CD4-positive, alpha-beta T cell (primary cell): ENCODE results near the gene BEX2. TPM values are rescaled to one million over a fixed set of nuclear protein-coding genes. Genes with fewer than 3 reads are reported as not detected.
"Not testable (repeated sequence)": the region's sequence is repeated elsewhere in the genome, so short reads cannot be mapped to it uniquely, and the experiment has no call there.

Source experiments
- ATAC-seq: fragments of 200-7000 bp; cut with Tn5 transposase; one replicate; pipeline ENCODE4 v1.10.0; 2022; ENCODE audit warnings: mild to moderate bottlenecking; ENCODE audit not compliant: poor library complexity
- CTCF ChIA-PET: fragments of 350-600 bp; sonication (Branson Sonifier 250); formaldehyde crosslinking; loops from one replicate; lab custom pipeline; 2021; ENCODE audit warnings: antibody characterized with exemption, inconsistent platforms; lab: Charles Lee
- POLR2A ChIA-PET: fragments of 350-600 bp; sonication (Branson Sonifier 250); formaldehyde crosslinking; loops from one replicate; lab custom pipeline; 2021; ENCODE audit warnings: antibody characterized with exemption, inconsistent platforms; lab: Charles Lee
- DNase-seq, 14 experiments: peaks; one replicate each; pipeline ENCODE4 v3.0.0-alpha.2; 2013 to 2020; ENCODE audit warnings: mixed read lengths in 2 of 14
- H3K27ac ChIP-seq, 2 donors: one replicate each; pipeline versions ENCODE4 v1.5.1 to v1.7.0; 2013; ENCODE audit warnings: low read length in 2 of 2, low read depth in 1 of 2, mild to moderate bottlenecking in 1 of 2
- H3K27me3 ChIP-seq, 2 experiments: 1 replicate in 1 of 2; 2 replicates in 1 of 2; pipeline versions ENCODE4 v1.6.1 to v1.7.0; 2013; ENCODE audit warnings: low read length in 2 of 2, control low read depth in 1 of 2, mild to moderate bottlenecking in 1 of 2, moderate library complexity in 1 of 2; ENCODE audit not compliant: insufficient read depth in 2 of 2, control insufficient read depth in 1 of 2
- H3K36me3 ChIP-seq: one replicate; pipeline ENCODE4 v1.6.1; 2013; ENCODE audit warnings: low read length, control low read depth; ENCODE audit not compliant: insufficient read depth
- H3K4me1 ChIP-seq: one replicate; pipeline ENCODE4 v1.6.1; 2013; ENCODE audit warnings: low read length, control low read depth; ENCODE audit not compliant: insufficient read depth
- H3K4me3 ChIP-seq: one replicate; pipeline ENCODE4 v1.5.1; 2013; ENCODE audit warnings: mild to moderate bottlenecking, low read length, moderate library complexity
- H3K9me3 ChIP-seq, 2 experiments: 1 replicate in 1 of 2; 2 replicates in 1 of 2; pipeline versions ENCODE4 v1.6.1 to v1.7.0; 2013; ENCODE audit warnings: low read length in 2 of 2, mild to moderate bottlenecking in 2 of 2, control low read depth in 1 of 2, moderate library complexity in 1 of 2; ENCODE audit not compliant: control insufficient read depth in 1 of 2, insufficient read depth in 1 of 2
- H3K27ac Mint-ChIP-seq: one replicate; pipeline ENCODE4 v1.8.0; 2020; ENCODE audit warnings: mixed read lengths
- H3K27me3 Mint-ChIP-seq: one replicate; pipeline ENCODE4 v1.8.0; 2021; ENCODE audit warnings: mixed read lengths
- H3K36me3 Mint-ChIP-seq: one replicate; pipeline ENCODE4 v1.8.0; 2021; ENCODE audit warnings: low read depth, mixed read lengths
- H3K4me1 Mint-ChIP-seq: one replicate; pipeline ENCODE4 v1.8.0; 2021; ENCODE audit warnings: low read depth, mixed read lengths
- H3K4me3 Mint-ChIP-seq: one replicate; pipeline ENCODE4 v1.8.0; 2020; ENCODE audit warnings: mild to moderate bottlenecking, mixed read lengths
- H3K9me3 Mint-ChIP-seq: one replicate; pipeline ENCODE4 v1.8.0; 2020; ENCODE audit warnings: mixed read lengths
- CTCF ChIP-seq: fragments of 200-600 bp; IDR thresholded peaks from one replicate; pipeline ENCODE4 v1.8.0; 2022; ENCODE audit warnings: antibody characterized with exemption, mild to moderate bottlenecking
- intact Hi-C, 2 experiments: fragments of 100-400 bp; cut with DNase I in 1 of 2; cut with micrococcal nuclease in 1 of 2; formaldehyde crosslinking; loops; one replicate each; pipeline versions ENCODE4 v1.15.1 to v1.9.0; 2023 to 2025; cut with DNase I, micrococcal nuclease
- polyA plus RNA-seq, 2 donors: library from polyadenylated mRNA; unstranded; fragments of 120-200 nt; gene quantifications; one replicate each; pipeline ENCODE4 v1.2.1, GENCODE V29; 2013
- total RNA-seq, 174 experiments: library from RNA in 2 of 174; stranded (reverse) in 2 of 174; gene quantifications; one replicate each; pipeline ENCODE4 v1.2.3 and lab custom pipeline; 2021 to 2026

BEX2 gene
- total RNA-seq, result 10 to 100 TPM; 46.4 to 49.3 TPM
- 32.4 TPM for polyA plus RNA-seq (2013, experiment 1 of 2)
- 32.1 TPM for polyA plus RNA-seq (2013, experiment 2 of 2)
- total RNA-seq (lab: John Stamatoyannopoulos, UW), result 7.2 to 49.9 (median 21.7) reads per million in 172 experiments

DNA sequence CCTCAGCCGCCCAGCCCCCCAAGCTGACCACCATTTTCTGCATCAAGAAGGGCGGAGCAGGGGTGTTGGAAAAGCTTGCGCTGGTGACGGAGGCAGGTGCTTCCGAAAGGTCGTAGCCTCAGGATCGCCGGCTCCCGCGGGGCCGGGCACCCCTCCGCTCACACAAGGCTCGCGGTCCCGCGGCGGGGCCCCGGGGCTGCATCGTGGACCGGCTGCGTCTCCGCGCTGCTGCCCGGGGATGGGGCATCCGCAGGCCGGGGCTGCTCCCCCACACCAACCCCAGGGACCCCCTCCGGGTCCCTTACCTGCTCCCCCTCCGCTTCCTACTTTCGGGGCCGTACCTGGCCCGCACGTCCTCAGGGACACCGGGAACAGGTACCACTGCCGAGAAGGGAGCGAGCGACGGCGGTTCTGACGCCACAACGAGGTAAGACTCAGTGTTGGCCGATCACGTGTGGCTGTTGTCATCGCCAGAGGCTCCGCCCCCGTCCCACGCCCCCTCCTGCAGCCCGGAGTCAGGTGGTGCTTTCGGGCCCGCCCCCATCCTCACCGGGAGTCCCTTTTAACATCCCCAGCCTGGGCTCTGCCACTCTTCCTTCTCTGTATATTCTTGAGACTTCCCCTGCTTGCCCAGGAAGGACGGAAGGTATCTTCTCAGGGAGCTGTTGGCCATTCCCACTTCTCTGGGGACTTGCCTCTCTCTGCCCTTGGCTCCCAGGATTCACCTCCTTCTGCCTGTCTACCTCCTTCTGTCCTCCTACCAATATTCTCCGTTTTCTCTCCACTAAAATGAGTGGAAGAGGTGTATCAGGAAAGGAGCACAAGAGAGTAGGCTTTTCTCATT lies at the start of gene BEX2:
BEX2 (minus strand) TSS at position 436 of the 844 bp plus-strand sequence. CDS start 1,014 bp downstream, outside the sequence.
- intact Hi-C loops, result loop anchor here in 1 of 2 experiments (10.0 kb wide), 1 partner anchor 1376 kb away; the partner anchor contains the start of gene ZMAT1
- Mint-ChIP-seq H3K27me3 (no peaks in the 10 kb centered on the region), H3K4me3 (peak within 1 kb of the TSS; percentile 89), H3K36me3 (peaks cover 5% of the 10 kb centered on the region), H3K27ac (peak within 1 kb of the TSS; percentile 71), H3K4me1 (no peaks in the 10 kb centered on the region), H3K9me3 (no peaks in the 10 kb centered on the region)
- H3K4me3 ChIP-seq, result peak within 1 kb of the TSS; percentile 63
- peak; percentile 99 for ATAC-seq
- CTCF ChIA-PET, result no interaction called here
- H3K9me3 ChIP-seq, result no peaks in the 10 kb centered on the region
- peak; percentile 71 to 92 (median 82) for DNase-seq
- peaks cover 9% of the 10 kb centered on the region for H3K4me1 ChIP-seq
- H3K36me3 ChIP-seq, result no peaks in the 10 kb centered on the region
- POLR2A ChIA-PET, result no interaction called here
- H3K27me3 ChIP-seq, result no peaks in the 10 kb centered on the region
- TF ChIP-seq CTCF, result no peak
- peak within 1 kb of the TSS in 1 of 2 donors; percentile 59 for H3K27ac ChIP-seq

DNA sequence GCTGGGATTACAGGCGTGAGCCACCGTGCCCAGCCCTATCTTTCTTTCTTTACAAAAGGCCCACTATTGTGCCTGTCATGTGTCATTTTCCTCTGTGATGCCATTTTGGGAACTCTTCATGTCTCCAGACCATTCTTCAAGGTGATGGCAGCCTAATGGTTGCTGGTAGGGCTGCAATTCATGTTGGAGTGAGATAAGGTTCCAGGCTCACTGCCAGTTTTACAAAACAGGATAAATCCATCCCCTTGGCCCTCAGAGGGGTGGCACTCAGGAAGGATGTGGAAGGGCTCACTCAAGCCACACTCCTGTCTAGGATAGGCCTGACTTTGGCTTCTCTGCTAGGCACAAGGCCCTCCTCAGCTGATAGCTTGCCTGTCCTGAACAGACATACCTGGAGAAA lies 49.3 kb upstream of the BEX2 start:
- Mint-ChIP-seq H3K4me1 (peaks cover 20% of the 10 kb centered on the region), H3K27ac (no peak overlapping the region), H3K36me3 (no peaks in the 10 kb centered on the region), H3K27me3 (peaks cover 14% of the 10 kb centered on the region), H3K4me3 (no peak overlapping the region), H3K9me3 (no peaks in the 10 kb centered on the region)
- no peak for TF ChIP-seq CTCF
- no peak overlapping the region for H3K4me3 ChIP-seq
- no peaks in the 10 kb centered on the region for H3K9me3 ChIP-seq
- no peak overlapping the region for H3K27ac ChIP-seq
- DNase-seq (no peak), ATAC-seq (no peak)
- POLR2A ChIA-PET, result no interaction called here
- intact Hi-C loops, result no loop called here
- no peaks in the 10 kb centered on the region for H3K27me3 ChIP-seq
- peaks cover 11% of the 10 kb centered on the region for H3K4me1 ChIP-seq
- CTCF ChIA-PET, result no interaction called here
- H3K36me3 ChIP-seq, result no peaks in the 10 kb centered on the region

DNA sequence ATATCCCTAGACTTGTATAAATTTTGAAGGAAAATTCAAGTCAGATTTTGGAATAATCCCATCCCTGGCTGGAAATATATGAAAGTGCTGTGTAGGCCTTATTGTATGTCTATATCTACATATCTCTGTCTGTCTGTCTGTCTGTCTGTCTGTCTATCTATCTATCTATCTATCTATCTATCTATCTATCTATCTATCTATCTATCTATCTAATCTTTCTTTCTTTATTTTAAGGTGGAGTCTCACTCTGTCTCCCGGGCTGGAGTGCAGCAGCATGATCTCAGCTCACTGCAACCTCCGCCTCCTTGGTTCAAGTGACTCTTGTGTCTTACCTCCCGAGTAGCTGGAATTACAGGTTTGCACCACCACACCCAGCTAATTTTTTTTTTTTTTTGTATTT lies 48.8 kb upstream of the BEX2 start:
- H3K27ac Mint-ChIP-seq, ATAC-seq, DNase-seq, H3K36me3 ChIP-seq, CTCF ChIA-PET, intact Hi-C loops, H3K4me3 ChIP-seq, H3K36me3 Mint-ChIP-seq, H3K9me3 ChIP-seq, H3K27ac ChIP-seq, H3K4me3 Mint-ChIP-seq, H3K27me3 ChIP-seq, POLR2A ChIA-PET, H3K9me3 Mint-ChIP-seq: not testable (repeated sequence)
- Mint-ChIP-seq H3K4me1 (peaks cover 20% of the 10 kb centered on the region), H3K27me3 (peaks cover 14% of the 10 kb centered on the region)
- H3K4me1 ChIP-seq, result peaks cover 11% of the 10 kb centered on the region
